GM18868 (cell line): ENCODE results near the gene ZBTB20.

Experiments used
- ATAC-seq: cut with Tn5 transposase; IDR thresholded peaks from one replicate; pipeline ENCODE4 v1.9.1; 2021; ENCODE audit warnings: mild to moderate bottlenecking, moderate library complexity; ENCODE audit not compliant: unreplicated experiment

Gene ZBTB20

GRCh38 chr3:115092220-115092791 lies 54.8 kb downstream of the ZBTB20 start:
- peak; percentile 90 for ATAC-seq

- no peak for ATAC-seq
Observed at GRCh38 chr3:115090712-115091111, 56.4 kb downstream of the ZBTB20 start.

GRCh38 chr3:115089481-115089880 lies 57.6 kb downstream of the ZBTB20 start:
- no peak for ATAC-seq

- no peak for ATAC-seq
Observed at GRCh38 chr3:115087512-115087911, 59.6 kb downstream of the ZBTB20 start.

GRCh38 chr3:115086344-115086743 lies 60.7 kb downstream of the ZBTB20 start:
- ATAC-seq, result no peak

- ATAC-seq, result no peak
Observed at GRCh38 chr3:115085197-115085865, 61.8 kb downstream of the ZBTB20 start.

GRCh38 chr3:115084686-115085085 lies 62.4 kb downstream of the ZBTB20 start:
- no peak for ATAC-seq

GRCh38 chr3:115082260-115082659 lies 64.8 kb downstream of the ZBTB20 start:
- ATAC-seq, result no peak

- no peak for ATAC-seq
Observed at GRCh38 chr3:115081444-115081843, 65.6 kb downstream of the ZBTB20 start.

GRCh38 chr3:115077501-115078250 lies 69.4 kb downstream of the ZBTB20 start:
- ATAC-seq, result no peak

GRCh38 chr3:115074502-115074901 lies 72.6 kb downstream of the ZBTB20 start:
- no peak for ATAC-seq

GRCh38 chr3:115072265-115073021 lies 74.6 kb downstream of the ZBTB20 start:
- ATAC-seq, result no peak

GRCh38 chr3:115071601-115072000 lies 75.5 kb downstream of the ZBTB20 start:
- ATAC-seq, result no peak

- no peak for ATAC-seq
Observed at GRCh38 chr3:115071166-115071565, 75.9 kb downstream of the ZBTB20 start.

GRCh38 chr3:115068799-115069198 lies 78.3 kb downstream of the ZBTB20 start:
- ATAC-seq, result no peak

GRCh38 chr3:115062412-115062956 lies 84.6 kb downstream of the ZBTB20 start:
- no peak for ATAC-seq

GRCh38 chr3:115062009-115062408 lies 85.1 kb downstream of the ZBTB20 start:
- no peak for ATAC-seq

GRCh38 chr3:115052906-115053305 lies 94.2 kb downstream of the ZBTB20 start:
- peak; percentile 72 for ATAC-seq

- no peak for ATAC-seq
Observed at GRCh38 chr3:115042351-115042750, 104.7 kb downstream of the ZBTB20 start.

GRCh38 chr3:115040673-115041286 lies 106.3 kb downstream of the ZBTB20 start:
- ATAC-seq, result no peak

GRCh38 chr3:115040246-115040645 lies 106.8 kb downstream of the ZBTB20 start:
- no peak for ATAC-seq
